Measurements from ENCODE around the gene LNPK. TPM values are rescaled to one million over a fixed set of nuclear protein-coding genes. Genes with fewer than 3 reads are reported as not detected.

LNPK gene
- total and polyA plus RNA-seq, 2 experiments from 2014 or later, result 5.4 to 8.1 TPM

GRCh38 chr2:175950512-175950911 is 51.6 kb downstream of the LNPK start (continued):
- TF ChIP-seq ZNF462 (CRISPR knock-in tag; IDR thresholded peaks at IDR 0.05) (no peak), EZH2phosphoT487 (IDR thresholded peaks at IDR 0.05; ENCODE audit: unreplicated experiment) (no peak), STAT1 (IDR thresholded peaks at IDR 0.05; ENCODE audit: unreplicated experiment) (no peak), REST (IDR thresholded peaks at IDR 0.05; ENCODE audit: unreplicated experiment) (no peak)

GRCh38 chr2:175948191-175948590 is 53.9 kb downstream of the LNPK start:
- Mint-ChIP-seq H3K27me3 (ENCODE audit: insufficient read depth, low read depth, poor library complexity) (no peaks in the 10 kb centered on the region), H3K4me1 (no peaks in the 10 kb centered on the region), H3K9me3 (no peaks in the 10 kb centered on the region), H3K36me3 (ENCODE audit: low read depth) (no peaks in the 10 kb centered on the region), H3K4me3 (no peak overlapping the region), H3K27ac (no peak overlapping the region)
- Histone ChIP-seq H3F3A (replicated peaks; ENCODE audit: low read depth) (no peaks in the 10 kb centered on the region), H4K20me1 (replicated peaks; ENCODE audit: insufficient read depth) (no peaks in the 10 kb centered on the region), H3K4me1 (ENCODE audit: insufficient read depth) (no peaks in the 10 kb centered on the region), H3K27ac (ENCODE audit: low read depth) (no peak overlapping the region), H2AFZ (no peak overlapping the region), H3K4me2 (no peak overlapping the region), H3K27me3 (ENCODE audit: insufficient read depth) (no peaks in the 10 kb centered on the region), H3K36me3 (ENCODE audit: insufficient read depth) (no peaks in the 10 kb centered on the region), H3K79me2 (replicated peaks; ENCODE audit: insufficient read depth) (no peaks in the 10 kb centered on the region), H3K4me3 (no peak overlapping the region), H3K9me2 (ENCODE audit: insufficient read depth) (no peaks in the 10 kb centered on the region)
- no peak for ATAC-seq
- no peak for DNase-seq (ENCODE audit: low spot score)
- TF ChIP-seq EZH2phosphoT487 (IDR thresholded peaks at IDR 0.05; ENCODE audit: unreplicated experiment), result no peak
- TF ChIP-seq ETS1 (IDR thresholded peaks at IDR 0.05), result no peak
- TF ChIP-seq ZNF331 (CRISPR knock-in tag; IDR thresholded peaks at IDR 0.05; ENCODE audit: low read depth), result no peak
- TF ChIP-seq CREB1 (CRISPR knock-in tag; IDR thresholded peaks at IDR 0.05; ENCODE audit: low read depth), result no peak
- TF ChIP-seq ZNF114 (CRISPR knock-in tag; IDR thresholded peaks at IDR 0.05), result no peak
- no peak for TF ChIP-seq JUNB (IDR thresholded peaks at IDR 0.05; ENCODE audit: unreplicated experiment)
- no peak for TF ChIP-seq NANOG (IDR thresholded peaks at IDR 0.05; ENCODE audit: borderline replicate concordance)
- no peak for TF ChIP-seq POLR2AphosphoS5 (IDR thresholded peaks at IDR 0.05; ENCODE audit: low read depth)
